PC-9 (cell line): Measurements from ENCODE around the gene AKT1S1.

Source experiments
- EZH2 ChIP-seq: fragments of 200-600 bp; sonication (generic); IDR thresholded peaks from 2 replicates; pipeline ENCODE4 v1.8.0; 2017; ENCODE audit warnings: antibody characterized with exemption, low read depth
- TF ChIP-seq, protein P1 (sequence below): fragments of 200-600 bp; sonication (generic); conservative IDR thresholded peaks from 2 replicates; pipeline ENCODE4 v1.6.1; 2017; ENCODE audit warnings: mixed run types, antibody characterized with exemption, mild to moderate bottlenecking, moderate library complexity

DNA sequence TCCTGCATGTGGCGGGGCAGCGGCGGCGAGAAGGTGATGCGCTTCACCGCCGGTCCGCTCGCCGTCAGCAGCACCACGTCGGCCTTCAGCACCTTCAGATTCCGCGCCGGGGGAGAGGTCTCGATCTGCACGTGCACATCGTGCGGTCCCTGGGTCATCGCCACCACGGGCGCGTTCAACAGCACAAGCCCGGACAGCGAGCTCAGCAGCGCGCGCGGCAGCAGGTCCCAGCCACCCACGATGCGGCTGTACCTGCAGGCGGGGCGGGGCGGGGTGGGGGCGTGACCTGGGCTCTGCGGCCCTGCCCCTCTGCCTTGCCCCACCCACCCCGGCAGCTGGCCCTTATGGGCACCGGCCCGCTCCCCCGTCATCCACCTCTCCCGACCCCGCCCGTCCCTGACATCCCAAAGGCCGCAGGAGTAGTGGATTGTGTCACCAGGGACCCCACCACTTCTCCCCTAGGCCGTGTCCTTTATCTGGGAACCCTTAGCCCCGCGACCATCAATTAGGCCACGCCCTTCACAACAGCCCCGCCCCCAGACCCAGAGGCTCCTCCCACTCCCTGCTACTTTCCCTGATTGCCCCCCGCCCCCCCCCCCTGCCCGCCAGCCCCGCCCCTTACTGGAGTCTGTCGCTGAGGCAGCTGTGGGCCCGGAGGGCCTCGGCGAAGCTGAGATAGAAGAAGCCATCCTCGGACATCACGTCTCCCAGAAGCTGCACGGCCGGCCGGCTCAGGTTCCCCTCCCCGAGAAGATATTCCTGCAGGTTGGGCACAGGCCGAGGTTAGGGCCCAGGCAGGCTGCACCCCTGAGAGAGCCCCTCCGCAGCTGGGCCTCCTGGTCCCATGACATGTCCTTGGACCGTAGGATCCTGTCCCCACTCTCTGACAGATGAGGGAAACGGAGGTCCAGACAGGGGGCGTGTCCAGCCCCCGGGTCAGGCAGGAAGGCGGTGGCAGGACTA is 13.5 kb upstream of the AKT1S1 start:
- TF ChIP-seq, protein P1, sequence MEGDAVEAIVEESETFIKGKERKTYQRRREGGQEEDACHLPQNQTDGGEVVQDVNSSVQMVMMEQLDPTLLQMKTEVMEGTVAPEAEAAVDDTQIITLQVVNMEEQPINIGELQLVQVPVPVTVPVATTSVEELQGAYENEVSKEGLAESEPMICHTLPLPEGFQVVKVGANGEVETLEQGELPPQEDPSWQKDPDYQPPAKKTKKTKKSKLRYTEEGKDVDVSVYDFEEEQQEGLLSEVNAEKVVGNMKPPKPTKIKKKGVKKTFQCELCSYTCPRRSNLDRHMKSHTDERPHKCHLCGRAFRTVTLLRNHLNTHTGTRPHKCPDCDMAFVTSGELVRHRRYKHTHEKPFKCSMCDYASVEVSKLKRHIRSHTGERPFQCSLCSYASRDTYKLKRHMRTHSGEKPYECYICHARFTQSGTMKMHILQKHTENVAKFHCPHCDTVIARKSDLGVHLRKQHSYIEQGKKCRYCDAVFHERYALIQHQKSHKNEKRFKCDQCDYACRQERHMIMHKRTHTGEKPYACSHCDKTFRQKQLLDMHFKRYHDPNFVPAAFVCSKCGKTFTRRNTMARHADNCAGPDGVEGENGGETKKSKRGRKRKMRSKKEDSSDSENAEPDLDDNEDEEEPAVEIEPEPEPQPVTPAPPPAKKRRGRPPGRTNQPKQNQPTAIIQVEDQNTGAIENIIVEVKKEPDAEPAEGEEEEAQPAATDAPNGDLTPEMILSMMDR = peak; percentile 44; the same call in 1 of the 2 replicates
- TF ChIP-seq EZH2 = no peak
